ENCODE results near the gene SOX9. TPM values are rescaled to one million over a fixed set of nuclear protein-coding genes. Genes with fewer than 3 reads are reported as not detected.

SOX9 gene
- total RNA-seq, 1 experiment from 2014 or later = 31.1 TPM

DNA sequence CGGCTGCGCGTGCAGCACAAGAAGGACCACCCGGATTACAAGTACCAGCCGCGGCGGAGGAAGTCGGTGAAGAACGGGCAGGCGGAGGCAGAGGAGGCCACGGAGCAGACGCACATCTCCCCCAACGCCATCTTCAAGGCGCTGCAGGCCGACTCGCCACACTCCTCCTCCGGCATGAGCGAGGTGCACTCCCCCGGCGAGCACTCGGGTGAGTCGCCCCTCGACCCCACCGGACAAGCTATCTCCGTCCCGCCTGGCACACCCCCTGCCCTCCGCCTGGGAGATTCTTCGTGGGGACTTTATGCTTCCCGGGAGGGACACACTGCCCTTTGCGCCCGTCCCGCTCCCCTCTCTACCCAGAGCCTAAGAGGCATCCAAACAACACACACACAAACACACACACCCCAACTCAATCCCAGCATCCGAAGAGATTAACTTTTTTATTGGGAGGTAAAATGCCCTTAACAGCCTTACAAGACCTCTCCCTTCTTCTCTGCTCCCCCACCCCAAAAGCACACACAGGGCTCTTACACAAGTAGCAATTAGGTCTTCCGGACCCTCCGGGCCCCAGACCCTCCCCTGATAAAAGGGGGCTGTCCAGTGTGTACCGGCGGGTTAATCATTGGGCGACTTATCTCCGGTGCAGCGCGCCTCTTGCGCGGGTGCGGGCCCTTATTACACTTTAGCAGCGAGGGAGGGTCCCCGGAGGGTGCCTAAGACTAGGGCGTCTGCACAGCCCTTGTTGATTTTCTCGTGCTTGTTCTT, 2.1 kb downstream of the SOX9 start:
- POLR2A ChIA-PET (ENCODE audit: low non-redundant PET) = interaction anchor here (0.7 kb wide), 1 partner anchor 27 kb away, joined by 3 read pairs; no protein-coding TSS in a partner anchor

GRCh38 chr17:72123530-72124437, 3.0 kb downstream of the SOX9 start:
- ChIA-PET POLR2A (ENCODE audit: low non-redundant PET) (no interaction called here), CTCF (no interaction called here)
- H3K9me3 ChIP-seq (ENCODE audit: low read depth, low read length, poor library complexity, severe bottlenecking) = no peaks in the 10 kb centered on the region
- intact Hi-C loops (cut with micrococcal nuclease; ENCODE audit: unreplicated experiment) = loop anchor here (5.0 to 10.0 kb wide), 5 partner anchors 211 to 309 kb away; no protein-coding TSS in a partner anchor
- no peak overlapping the region for H3K27ac ChIP-seq (ENCODE audit: low read depth, low read length, poor library complexity, severe bottlenecking)
- TF ChIP-seq, protein P1, sequence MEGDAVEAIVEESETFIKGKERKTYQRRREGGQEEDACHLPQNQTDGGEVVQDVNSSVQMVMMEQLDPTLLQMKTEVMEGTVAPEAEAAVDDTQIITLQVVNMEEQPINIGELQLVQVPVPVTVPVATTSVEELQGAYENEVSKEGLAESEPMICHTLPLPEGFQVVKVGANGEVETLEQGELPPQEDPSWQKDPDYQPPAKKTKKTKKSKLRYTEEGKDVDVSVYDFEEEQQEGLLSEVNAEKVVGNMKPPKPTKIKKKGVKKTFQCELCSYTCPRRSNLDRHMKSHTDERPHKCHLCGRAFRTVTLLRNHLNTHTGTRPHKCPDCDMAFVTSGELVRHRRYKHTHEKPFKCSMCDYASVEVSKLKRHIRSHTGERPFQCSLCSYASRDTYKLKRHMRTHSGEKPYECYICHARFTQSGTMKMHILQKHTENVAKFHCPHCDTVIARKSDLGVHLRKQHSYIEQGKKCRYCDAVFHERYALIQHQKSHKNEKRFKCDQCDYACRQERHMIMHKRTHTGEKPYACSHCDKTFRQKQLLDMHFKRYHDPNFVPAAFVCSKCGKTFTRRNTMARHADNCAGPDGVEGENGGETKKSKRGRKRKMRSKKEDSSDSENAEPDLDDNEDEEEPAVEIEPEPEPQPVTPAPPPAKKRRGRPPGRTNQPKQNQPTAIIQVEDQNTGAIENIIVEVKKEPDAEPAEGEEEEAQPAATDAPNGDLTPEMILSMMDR (conservative IDR thresholded peaks at IDR 0.05; ENCODE audit: low read depth, low read length) = no peak
- TF ChIP-seq EZH2 (IDR thresholded peaks at IDR 0.05; ENCODE audit: borderline replicate concordance, low read depth, low read length, poor library complexity, severe bottlenecking) = no peak
- peaks cover 29% of the 10 kb centered on the region for H3K36me3 ChIP-seq (ENCODE audit: insufficient read depth, low read length, poor library complexity, severe bottlenecking)
- no TSS peak for BruUV-seq (replicated peaks)
- H3K27me3 ChIP-seq (replicated peaks; ENCODE audit: insufficient read depth, low read depth, low read length, poor library complexity) = no peaks in the 10 kb centered on the region
- peaks cover 30% of the 10 kb centered on the region for H3K4me1 ChIP-seq (ENCODE audit: insufficient read depth, low read length, poor library complexity, severe bottlenecking)
- DNase-seq (ENCODE audit: low spot score) = no peak
- peak overlapping the region; percentile 93 for H3K4me3 ChIP-seq (ENCODE audit: low read depth, low read length, poor library complexity, severe bottlenecking)

More for the DNA sequence above, 2.1 kb downstream of the SOX9 start:
- H3K9me3 ChIP-seq (ENCODE audit: low read depth, low read length, poor library complexity, severe bottlenecking) = no peaks in the 10 kb centered on the region
- intact Hi-C loops (cut with micrococcal nuclease; ENCODE audit: unreplicated experiment) = loop anchor here (5.0 to 10.0 kb wide), 5 partner anchors 212 to 309 kb away; no protein-coding TSS in a partner anchor
- BruUV-seq (replicated peaks) = no TSS peak
- H3K27me3 ChIP-seq (replicated peaks; ENCODE audit: insufficient read depth, low read depth, low read length, poor library complexity) = no peaks in the 10 kb centered on the region
- peaks cover 29% of the 10 kb centered on the region for H3K36me3 ChIP-seq (ENCODE audit: insufficient read depth, low read length, poor library complexity, severe bottlenecking)
- TF ChIP-seq, protein P1 (conservative IDR thresholded peaks at IDR 0.05; ENCODE audit: low read depth, low read length) = no peak
- no peak for TF ChIP-seq EZH2 (IDR thresholded peaks at IDR 0.05; ENCODE audit: borderline replicate concordance, low read depth, low read length, poor library complexity, severe bottlenecking)
- no peak overlapping the region for H3K27ac ChIP-seq (ENCODE audit: low read depth, low read length, poor library complexity, severe bottlenecking)
- DNase-seq (ENCODE audit: low spot score) = peak; percentile 65
- H3K4me1 ChIP-seq (ENCODE audit: insufficient read depth, low read length, poor library complexity, severe bottlenecking) = peaks cover 38% of the 10 kb centered on the region
- CTCF ChIA-PET = no interaction called here
- H3K4me3 ChIP-seq (ENCODE audit: low read depth, low read length, poor library complexity, severe bottlenecking) = peak overlapping the region; percentile 93

DNA sequence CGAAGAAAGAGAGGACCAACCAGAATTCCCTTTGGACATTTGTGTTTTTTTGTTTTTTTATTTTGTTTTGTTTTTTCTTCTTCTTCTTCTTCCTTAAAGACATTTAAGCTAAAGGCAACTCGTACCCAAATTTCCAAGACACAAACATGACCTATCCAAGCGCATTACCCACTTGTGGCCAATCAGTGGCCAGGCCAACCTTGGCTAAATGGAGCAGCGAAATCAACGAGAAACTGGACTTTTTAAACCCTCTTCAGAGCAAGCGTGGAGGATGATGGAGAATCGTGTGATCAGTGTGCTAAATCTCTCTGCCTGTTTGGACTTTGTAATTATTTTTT, 3.6 kb downstream of the SOX9 start:
- peaks cover 25% of the 10 kb centered on the region for H3K4me1 ChIP-seq (ENCODE audit: insufficient read depth, low read length, poor library complexity, severe bottlenecking)
- H3K27ac ChIP-seq (ENCODE audit: low read depth, low read length, poor library complexity, severe bottlenecking) = no peak overlapping the region
- CTCF ChIA-PET = no interaction called here

More for the DNA sequence above, 3.6 kb downstream of the SOX9 start:
- no peak for DNase-seq (ENCODE audit: low spot score)
- Histone ChIP-seq H3K4me3 (ENCODE audit: low read depth, low read length, poor library complexity, severe bottlenecking) (peak overlapping the region; percentile 6), H3K27me3 (replicated peaks; ENCODE audit: insufficient read depth, low read depth, low read length, poor library complexity) (no peaks in the 10 kb centered on the region), H3K9me3 (ENCODE audit: low read depth, low read length, poor library complexity, severe bottlenecking) (no peaks in the 10 kb centered on the region), H3K36me3 (ENCODE audit: insufficient read depth, low read length, poor library complexity, severe bottlenecking) (peaks cover 29% of the 10 kb centered on the region)
- TF ChIP-seq, protein P1 (conservative IDR thresholded peaks at IDR 0.05; ENCODE audit: low read depth, low read length) = no peak
- no peak for TF ChIP-seq EZH2 (IDR thresholded peaks at IDR 0.05; ENCODE audit: borderline replicate concordance, low read depth, low read length, poor library complexity, severe bottlenecking)
- POLR2A ChIA-PET (ENCODE audit: low non-redundant PET) = no interaction called here
- intact Hi-C loops (cut with micrococcal nuclease; ENCODE audit: unreplicated experiment) = loop anchor here (5.0 to 10.0 kb wide), 5 partner anchors 210 to 308 kb away; no protein-coding TSS in a partner anchor
- no TSS peak for BruUV-seq (replicated peaks)

Data from A673 (cell line).